MCF 10A (cell line): ENCODE measurements around the gene SMS. TPM values are rescaled to one million over a fixed set of nuclear protein-coding genes. Genes with fewer than 3 reads are reported as not detected.

Experiments
- BruUV-seq: library from RNA; stranded (reverse); fragments of 400-500 nt; replicated peaks from 2 replicates; lab custom pipeline; 2021; lab: Mats Ljungman, UMichigan
- CTCF ChIA-PET: fragments of 300-600 bp; sonication (Branson Sonifier 250); formaldehyde crosslinking; extraction: SDS; loops from one replicate; lab custom pipeline; 2021; ENCODE audit warnings: antibody characterized with exemption, inconsistent platforms; lab: Yijun Ruan, JAX
- POLR2A ChIA-PET: fragments of 300-600, 350-650 bp; sonication (Branson Sonifier 250); formaldehyde crosslinking; extraction: SDS; loops from one replicate; lab custom pipeline; 2020; ENCODE audit warnings: antibody characterized with exemption, inconsistent platforms; lab: Yijun Ruan, JAX
- DNase-seq: peaks from one replicate; pipeline ENCODE4 v3.0.0-alpha.2; 2018; ENCODE audit not compliant: unreplicated experiment
- H3K27ac Mint-ChIP-seq: one replicate; pipeline ENCODE4 v1.8.0; 2022; ENCODE audit warnings: mild to moderate bottlenecking, low read depth, mixed read lengths; ENCODE audit not compliant: unreplicated experiment
- H3K27me3 Mint-ChIP-seq: one replicate; pipeline ENCODE4 v1.8.0; 2022; ENCODE audit warnings: mixed read lengths; ENCODE audit not compliant: insufficient read depth, unreplicated experiment
- H3K36me3 Mint-ChIP-seq: one replicate; pipeline ENCODE4 v1.8.0; 2022; ENCODE audit warnings: mild to moderate bottlenecking, moderate library complexity, mixed read lengths; ENCODE audit not compliant: insufficient read depth, unreplicated experiment
- H3K4me1 Mint-ChIP-seq: one replicate; pipeline ENCODE4 v1.8.0; 2022; ENCODE audit warnings: mixed read lengths; ENCODE audit not compliant: insufficient read depth, unreplicated experiment
- H3K4me3 Mint-ChIP-seq: one replicate; pipeline ENCODE4 v1.8.0; 2022; ENCODE audit warnings: mild to moderate bottlenecking, moderate library complexity, mixed read lengths; ENCODE audit not compliant: unreplicated experiment
- H3K9me3 Mint-ChIP-seq: one replicate; pipeline ENCODE4 v1.8.0; 2022; ENCODE audit warnings: mixed read lengths; ENCODE audit not compliant: unreplicated experiment
- CTCF ChIP-seq: fragments of 200-600 bp; IDR thresholded peaks from one replicate; pipeline ENCODE4 v1.8.0; 2022; ENCODE audit warnings: antibody characterized with exemption, mild to moderate bottlenecking; ENCODE audit not compliant: unreplicated experiment
- intact Hi-C: fragments of 100-400 bp; cut with micrococcal nuclease; formaldehyde crosslinking; loops from 2 replicates; pipeline ENCODE4 v1.14.1; 2022
- total RNA-seq: library from RNA; stranded (reverse); gene quantifications from 2 replicates; pipeline ENCODE4 v1.2.3, GENCODE V29; 2022

Gene SMS
- total RNA-seq, 1 experiment from 2014 or later: 160 TPM

GRCh38 chrX:21974011-21974385 is 33.5 kb downstream of the SMS start:
- DNase-seq: no peak
- no peak overlapping the region for H3K27ac Mint-ChIP-seq
- intact Hi-C loops: no loop called here
- peaks cover 6% of the 10 kb centered on the region for H3K4me1 Mint-ChIP-seq
- no peak for TF ChIP-seq CTCF
- no TSS peak for BruUV-seq
- H3K9me3 Mint-ChIP-seq: no peaks in the 10 kb centered on the region
- H3K36me3 Mint-ChIP-seq: peaks cover 68% of the 10 kb centered on the region
- CTCF ChIA-PET: interaction anchor here (0.6 to 4.1 kb wide), 6 partner anchors 11 to 1447 kb away, joined by 3 to 30 read pairs (median 4); no protein-coding TSS in a partner anchor
- H3K4me3 Mint-ChIP-seq: no peak overlapping the region
- peaks cover 62% of the 10 kb centered on the region for H3K27me3 Mint-ChIP-seq
- POLR2A ChIA-PET: no interaction called here

DNA sequence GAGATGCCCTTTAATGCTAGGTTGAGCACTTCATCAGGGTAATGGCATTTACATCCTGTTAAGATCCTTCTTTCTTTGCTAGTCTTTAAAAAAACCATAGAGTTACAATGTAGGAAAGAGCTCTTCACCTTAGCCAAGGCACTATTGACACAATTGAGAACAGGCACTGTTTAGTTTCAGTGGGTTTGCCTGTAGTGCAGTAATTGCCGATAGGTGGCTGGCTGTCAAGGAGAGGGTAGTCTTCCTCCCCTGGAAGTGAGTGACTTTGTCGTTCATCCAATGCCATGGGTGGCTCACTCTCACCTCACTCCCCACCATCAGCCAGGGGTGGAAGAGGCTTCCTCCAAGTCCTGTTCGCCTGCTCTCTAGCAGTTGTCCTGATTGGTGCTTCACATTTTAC is 34.7 kb downstream of the SMS start:
- DNase-seq: no peak
- no peak for TF ChIP-seq CTCF
- H3K4me1 Mint-ChIP-seq: peaks cover 6% of the 10 kb centered on the region
- BruUV-seq: no TSS peak
- POLR2A ChIA-PET: interaction anchor here (0.9 to 1.2 kb wide), 3 partner anchors 9 to 42 kb away, joined by 3 to 6 read pairs (median 3); no protein-coding TSS in a partner anchor
- intact Hi-C loops: loop anchor here (1.0 to 5.0 kb wide), 4 partner anchors 138 to 1448 kb away; partner anchors contain the start of gene MBTPS2
- H3K27me3 Mint-ChIP-seq: peaks cover 52% of the 10 kb centered on the region
- CTCF ChIA-PET: interaction anchor here (0.6 to 4.1 kb wide), 13 partner anchors 9 to 1453 kb away, joined by 3 to 30 read pairs (median 3); no protein-coding TSS in a partner anchor
- H3K36me3 Mint-ChIP-seq: peaks cover 69% of the 10 kb centered on the region
- peak overlapping the region; percentile 35 for H3K27ac Mint-ChIP-seq
- H3K4me3 Mint-ChIP-seq: no peak overlapping the region
- no peaks in the 10 kb centered on the region for H3K9me3 Mint-ChIP-seq

DNA sequence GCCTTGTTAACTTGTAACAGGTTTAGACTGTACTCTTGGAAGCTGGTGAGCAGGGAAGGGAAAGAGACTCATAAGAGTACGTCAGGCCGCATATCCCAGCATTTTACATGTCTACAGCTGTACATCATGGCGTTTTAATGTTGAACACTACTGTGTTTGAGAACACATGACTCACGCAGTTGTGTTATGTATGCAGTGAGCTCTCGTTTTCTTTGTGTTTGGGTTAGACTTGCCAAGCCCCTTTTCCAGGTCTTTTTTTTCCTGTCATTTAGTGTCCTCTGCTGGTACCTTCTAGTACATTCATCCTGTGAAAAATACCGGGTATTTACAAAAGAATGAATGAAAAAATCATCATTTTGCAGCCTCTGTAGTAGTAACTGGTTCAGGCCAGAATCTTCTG is 35.3 kb downstream of the SMS start:
- POLR2A ChIA-PET: interaction anchor here (0.9 to 1.2 kb wide), 3 partner anchors 10 to 43 kb away, joined by 3 to 6 read pairs (median 3); no protein-coding TSS in a partner anchor
- DNase-seq: peak; percentile 36
- BruUV-seq: no TSS peak
- Mint-ChIP-seq H3K36me3 (peaks cover 67% of the 10 kb centered on the region), H3K9me3 (no peaks in the 10 kb centered on the region), H3K27ac (peak overlapping the region; percentile 35), H3K4me1 (peaks cover 6% of the 10 kb centered on the region), H3K4me3 (no peak overlapping the region), H3K27me3 (peaks cover 53% of the 10 kb centered on the region)
- intact Hi-C loops: loop anchor here (1.0 to 5.0 kb wide), 4 partner anchors 139 to 1449 kb away; partner anchors contain the start of gene MBTPS2
- peak; percentile 44 for TF ChIP-seq CTCF
- CTCF ChIA-PET: interaction anchor here (0.6 to 4.1 kb wide), 16 partner anchors 9 to 1472 kb away, joined by 3 to 30 read pairs (median 3); no protein-coding TSS in a partner anchor

DNA sequence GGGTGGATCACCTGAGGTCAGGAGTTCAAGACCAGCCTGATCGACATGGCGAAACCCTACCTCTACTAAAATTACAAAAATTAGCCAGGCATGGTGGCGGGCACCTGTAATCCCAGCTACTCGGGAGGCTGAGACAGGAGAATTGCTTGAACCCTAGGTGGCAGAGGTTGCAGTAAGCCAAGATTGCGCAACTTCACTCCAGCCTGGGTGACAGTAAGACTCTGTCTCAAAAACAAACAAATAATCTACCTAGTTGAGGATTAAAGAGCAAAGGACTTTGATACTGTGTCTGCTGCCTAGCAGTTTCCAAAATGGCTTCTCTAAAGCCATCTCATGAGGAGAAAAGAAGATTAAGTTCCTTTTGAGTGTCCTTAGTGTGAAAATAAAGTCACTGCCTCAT is 37.8 kb downstream of the SMS start:
- no peak overlapping the region for H3K27ac Mint-ChIP-seq
- peaks cover 54% of the 10 kb centered on the region for H3K27me3 Mint-ChIP-seq
- ChIA-PET CTCF (no interaction called here), POLR2A (no interaction called here)
- no peaks in the 10 kb centered on the region for H3K9me3 Mint-ChIP-seq
- peaks cover 6% of the 10 kb centered on the region for H3K4me1 Mint-ChIP-seq
- no peak for DNase-seq
- BruUV-seq: no TSS peak
- intact Hi-C loops: loop anchor here (5.0 kb wide), 3 partner anchors 141 to 496 kb away; partner anchors contain the start of gene MBTPS2
- H3K4me3 Mint-ChIP-seq: no peak overlapping the region
- H3K36me3 Mint-ChIP-seq: peaks cover 63% of the 10 kb centered on the region
- TF ChIP-seq CTCF: no peak
